Measurements from ENCODE around the gene KRTAP2-2. TPM values are rescaled to one million over a fixed set of nuclear protein-coding genes. Genes with fewer than 3 reads are reported as not detected.

Gene KRTAP2-2
- total RNA-seq, 1 donor from 2014 or later = not detected

- no peaks in the 10 kb centered on the region for H3K9me3 Mint-ChIP-seq
- no peak for DNase-seq (ENCODE audit: low spot score)
- H3K4me1 Mint-ChIP-seq (ENCODE audit: low read depth) = no peaks in the 10 kb centered on the region
- no peaks in the 10 kb centered on the region for H3K36me3 Mint-ChIP-seq (ENCODE audit: low read depth)
- H3K4me3 Mint-ChIP-seq = no peak overlapping the region
- no peak overlapping the region for H3K27ac Mint-ChIP-seq
- intact Hi-C loops (cut with micrococcal nuclease) = no loop called here
- H3K27me3 Mint-ChIP-seq (ENCODE audit: insufficient read depth) = peaks cover 10% of the 10 kb centered on the region
These were observed 45.1 kb downstream of the KRTAP2-2 start for GRCh38 chr17:41009936-41010335.

- intact Hi-C loops (cut with micrococcal nuclease) = no loop called here
- no peak for DNase-seq (ENCODE audit: low spot score)
- H3K27me3 Mint-ChIP-seq (ENCODE audit: insufficient read depth) = peaks cover 10% of the 10 kb centered on the region
- no peak overlapping the region for H3K4me3 Mint-ChIP-seq
- no peak overlapping the region for H3K27ac Mint-ChIP-seq
- no peaks in the 10 kb centered on the region for H3K9me3 Mint-ChIP-seq
- no peaks in the 10 kb centered on the region for H3K4me1 Mint-ChIP-seq (ENCODE audit: low read depth)
- no peaks in the 10 kb centered on the region for H3K36me3 Mint-ChIP-seq (ENCODE audit: low read depth)
These were observed 45.7 kb downstream of the KRTAP2-2 start for GRCh38 chr17:41009301-41009760.

- Mint-ChIP-seq H3K4me1 (ENCODE audit: low read depth) (no peaks in the 10 kb centered on the region), H3K27me3 (ENCODE audit: insufficient read depth) (peaks cover 13% of the 10 kb centered on the region), H3K9me3 (no peaks in the 10 kb centered on the region)
These were observed 46.2 kb downstream of the KRTAP2-2 start, which contains the start of gene KRTAP3-1 for GRCh38 chr17:41008811-41009210. KRTAP3-1 (minus strand) TSS chr17:41009128; CDS start chr17:41009074, 54 bp downstream.

More at GRCh38 chr17:41008811-41009210, 46.2 kb downstream of the KRTAP2-2 start, which contains the start of gene KRTAP3-1:
- DNase-seq (ENCODE audit: low spot score) = no peak
- H3K36me3 Mint-ChIP-seq (ENCODE audit: low read depth) = no peaks in the 10 kb centered on the region
- intact Hi-C loops (cut with micrococcal nuclease) = no loop called here
- no peak within 1 kb of the TSS for H3K27ac Mint-ChIP-seq
- H3K4me3 Mint-ChIP-seq = no peak within 1 kb of the TSS

Other genes with a start within 250 kb of the KRTAP2-2 start
- gene KRT10, start 232.6 kb downstream of the KRTAP2-2 start, total RNA-seq = 27.2 and 28.0 TPM in 2 replicates
- gene KRT12, start 188.0 kb downstream of the KRTAP2-2 start, total RNA-seq = not detected in 2 replicates
- gene KRT20, start 170.0 kb downstream of the KRTAP2-2 start, total RNA-seq = not detected in 2 replicates
- gene KRT23, start 117.6 kb downstream of the KRTAP2-2 start, total RNA-seq = not detected in 2 replicates
- not detected in 2 replicates for gene KRT39, start 88.3 kb downstream of the KRTAP2-2 start, total RNA-seq
- not detected in 2 replicates for gene KRT40, start 70.9 kb downstream of the KRTAP2-2 start, total RNA-seq
- not detected in 2 replicates for gene KRTAP3-3, start 61.1 kb downstream of the KRTAP2-2 start, total RNA-seq
- not detected in 2 replicates for gene KRTAP3-2, start 55.3 kb downstream of the KRTAP2-2 start, total RNA-seq
- gene KRTAP3-1, start 46.1 kb downstream of the KRTAP2-2 start, total RNA-seq = not detected in 2 replicates
- not detected in 2 replicates for gene KRTAP1-5, start 28.0 kb downstream of the KRTAP2-2 start, total RNA-seq
- gene KRTAP1-4, start 25.0 kb downstream of the KRTAP2-2 start, total RNA-seq = not detected in 2 replicates
- gene KRTAP1-3, start 20.4 kb downstream of the KRTAP2-2 start, total RNA-seq = not detected in 2 replicates
- gene KRTAP1-1, start 13.8 kb downstream of the KRTAP2-2 start, total RNA-seq = not detected in 2 replicates
- not detected in 2 replicates for gene KRTAP2-1, start 7.9 kb downstream of the KRTAP2-2 start, total RNA-seq
- gene KRTAP2-3, start 4.9 kb upstream of the KRTAP2-2 start, total RNA-seq = not detected in 2 replicates
- gene KRTAP2-4, start 10.6 kb upstream of the KRTAP2-2 start, total RNA-seq = not detected in 2 replicates
- gene KRTAP4-7, start 28.9 kb upstream of the KRTAP2-2 start, total RNA-seq = not detected in 2 replicates
- gene KRTAP4-8, start 42.9 kb upstream of the KRTAP2-2 start, total RNA-seq = not detected in 2 replicates
- gene KRTAP4-16, start 47.0 kb upstream of the KRTAP2-2 start, total RNA-seq = not detected in 2 replicates
- not detected in 2 replicates for gene KRTAP4-9, start 50.2 kb upstream of the KRTAP2-2 start, total RNA-seq
- not detected in 2 replicates for gene KRTAP4-11, start 63.1 kb upstream of the KRTAP2-2 start, total RNA-seq
- not detected in 2 replicates for gene KRTAP4-12, start 69.0 kb upstream of the KRTAP2-2 start, total RNA-seq
- gene KRTAP4-6, start 85.3 kb upstream of the KRTAP2-2 start, total RNA-seq = not detected in 2 replicates
- not detected in 2 replicates for gene KRTAP4-5, start 94.6 kb upstream of the KRTAP2-2 start, total RNA-seq
- gene KRTAP4-4, start 105.5 kb upstream of the KRTAP2-2 start, total RNA-seq = not detected in 2 replicates
- gene KRTAP4-3, start 113.0 kb upstream of the KRTAP2-2 start, total RNA-seq = not detected in 2 replicates
- gene KRTAP4-2, start 123.0 kb upstream of the KRTAP2-2 start, total RNA-seq = not detected in 2 replicates
- not detected in 2 replicates for gene KRTAP4-1, start 129.7 kb upstream of the KRTAP2-2 start, total RNA-seq
- not detected in 2 replicates for gene KRTAP9-1, start 134.7 kb upstream of the KRTAP2-2 start, total RNA-seq
- not detected in 2 replicates for gene KRTAP9-2, start 171.4 kb upstream of the KRTAP2-2 start, total RNA-seq
- not detected in 2 replicates for gene KRTAP9-3, start 177.2 kb upstream of the KRTAP2-2 start, total RNA-seq
- gene KRTAP9-8, start 182.8 kb upstream of the KRTAP2-2 start, total RNA-seq = not detected in 2 replicates
- gene KRTAP9-4, start 194.5 kb upstream of the KRTAP2-2 start, total RNA-seq = not detected in 2 replicates
- not detected in 2 replicates for gene KRTAP9-9, start 200.2 kb upstream of the KRTAP2-2 start, total RNA-seq
- not detected in 2 replicates for gene KRTAP9-6, start 210.1 kb upstream of the KRTAP2-2 start, total RNA-seq
- not detected in 2 replicates for gene KRTAP9-7, start 220.5 kb upstream of the KRTAP2-2 start, total RNA-seq
- gene KRTAP29-1, start 247.6 kb upstream of the KRTAP2-2 start, total RNA-seq = not detected in 2 replicates